GM13976 (cell line): ENCODE measurements around the gene IGSF3.

ENCODE experiments used
- DNase-seq: peaks from one replicate; pipeline ENCODE4 v3.0.0; 2012; ENCODE audit warnings: low spot score
- CTCF ChIP-seq: IDR thresholded peaks from 2 replicates; pipeline ENCODE4 v1.5.1; 2012; ENCODE audit warnings: borderline replicate concordance, mild to moderate bottlenecking; ENCODE audit not compliant: insufficient read depth; ENCODE audit errors: extremely low read depth, missing control alignments, control extremely low read depth
- in situ Hi-C: fragments of 300-500 bp; cut with MboI; formaldehyde crosslinking; loops from one replicate; pipeline ENCODE4 v1.12.0; 2022; ENCODE audit warnings: low sequenced_read_pairs, mixed read lengths, inconsistent platforms; ENCODE audit not compliant: unreplicated experiment

The IGSF3 gene

GRCh38 chr1:116532671-116533428 lies 134.7 kb downstream of the IGSF3 start:
- no peak for TF ChIP-seq CTCF

GRCh38 chr1:116531917-116532316 lies 135.6 kb downstream of the IGSF3 start:
- DNase-seq, result no peak
- TF ChIP-seq CTCF, result no peak
- in situ Hi-C loops, result no loop called here

More at GRCh38 chr1:116532671-116533428, 134.7 kb downstream of the IGSF3 start:
- no peak for DNase-seq
- in situ Hi-C loops, result no loop called here

GRCh38 chr1:116529681-116530080 lies 137.9 kb downstream of the IGSF3 start:
- in situ Hi-C loops, result no loop called here

GRCh38 chr1:116529199-116529631 lies 138.3 kb downstream of the IGSF3 start:
- no peak for DNase-seq
- TF ChIP-seq CTCF, result no peak
- in situ Hi-C loops, result no loop called here

More at GRCh38 chr1:116529681-116530080, 137.9 kb downstream of the IGSF3 start:
- no peak for TF ChIP-seq CTCF
- DNase-seq, result no peak

GRCh38 chr1:116528329-116529083 lies 139.0 kb downstream of the IGSF3 start:
- DNase-seq, result no peak
- in situ Hi-C loops, result no loop called here
- TF ChIP-seq CTCF, result no peak

GRCh38 chr1:116525440-116525839 lies 142.1 kb downstream of the IGSF3 start:
- TF ChIP-seq CTCF, result no peak
- in situ Hi-C loops, result no loop called here
- no peak for DNase-seq
